NCI-H69 (cell line): ENCODE results near the gene C8A.

Experiments used
- DNase-seq: peaks from one replicate; lab custom pipeline; 2025; lab: John Stamatoyannopoulos, UW

Gene C8A

GRCh38 chr1:56967355-56967754, 112.8 kb downstream of the C8A start:
- DNase-seq: no peak
